K562 (cell line): ENCODE data around the gene SEZ6L. TPM values are rescaled to one million over a fixed set of nuclear protein-coding genes. Genes with fewer than 3 reads are reported as not detected.

Source experiments
- ATAC-seq: fragments of 200-7000 bp; cut with Tn5 transposase; 3 replicates; pipeline ENCODE4 v1.9.1; 2020; ENCODE audit warnings: moderate library complexity
- BruUV-seq: library from RNA; stranded (reverse); fragments of 400-500 nt; replicated peaks from 2 replicates; lab custom pipeline; 2021; lab: Mats Ljungman, UMichigan
- CTCF ChIA-PET: fragments of 300-600 bp; formaldehyde crosslinking; extraction: SDS; loops from one replicate; lab custom pipeline; 2021; ENCODE audit warnings: low intra/inter-chr PET ratio; lab: Yijun Ruan, JAX
- POLR2A ChIA-PET: fragments of 300-600, 350-650 bp; sonication (Branson Sonifier 250); formaldehyde crosslinking; extraction: SDS; loops from one replicate; lab custom pipeline; 2021; ENCODE audit warnings: antibody characterized with exemption, inconsistent platforms; lab: Yijun Ruan, JAX
- DNase-seq, 4 experiments: peaks; one replicate each; pipeline versions ENCODE4 v3.0.0 to v3.0.0-alpha.2; 2011 to 2018; ENCODE audit warnings: low spot score in 3 of 4, mixed read lengths in 3 of 4; ENCODE audit errors: extremely low read depth in 1 of 4
- FAIRE-seq: peaks from 2 replicates; lab custom pipeline; 2011; peaks lifted over from hg19 to GRCh38; lab: Jason Lieb, UNC
- H2AFZ ChIP-seq: 2 replicates; pipeline ENCODE4 v1.6.0; 2011; ENCODE audit warnings: low read depth, low read length, control low read depth, inconsistent platforms
- H3K27ac ChIP-seq: fragments of 200-600 bp; 3 replicates; pipeline ENCODE4 v1.8.0; 2011; ENCODE audit warnings: low read depth, mild to moderate bottlenecking, control low read depth, inconsistent platforms, low read length, moderate library complexity, mixed read lengths; ENCODE audit errors: extremely low read depth
- H3K27me3 ChIP-seq, 2 experiments: fragments of 300-600 bp in 1 of 2; 2 replicates in 1 of 2; 3 replicates in 1 of 2; pipeline versions ENCODE4 v1.6.0 to v1.8.0; 2011; ENCODE audit warnings: inconsistent platforms in 2 of 2, low read length in 2 of 2, mild to moderate bottlenecking in 1 of 2, mixed read lengths in 1 of 2, moderate library complexity in 1 of 2; ENCODE audit not compliant: control insufficient read depth in 2 of 2, insufficient read depth in 2 of 2
- H3K36me3 ChIP-seq: fragments of 300-600 bp; 3 replicates; pipeline ENCODE4 v1.8.0; 2011; ENCODE audit warnings: mild to moderate bottlenecking, low read length, inconsistent platforms; ENCODE audit not compliant: control insufficient read depth, insufficient read depth
- H3K4me1 ChIP-seq, 2 experiments: fragments of 200-600 bp in 1 of 2; replicated peaks in 1 of 2; 2 replicates in 1 of 2; 3 replicates in 1 of 2; pipeline versions ENCODE4 v1.5.1 to v1.8.0; 2011; ENCODE audit warnings: inconsistent platforms in 2 of 2, low read length in 2 of 2, mild to moderate bottlenecking in 1 of 2, mixed read lengths in 1 of 2, moderate library complexity in 1 of 2; ENCODE audit not compliant: control insufficient read depth in 2 of 2, insufficient read depth in 2 of 2
- H3K4me2 ChIP-seq: 2 replicates; pipeline ENCODE4 v1.6.1; 2011; ENCODE audit warnings: low read length, control low read depth, inconsistent platforms, mixed read lengths; ENCODE audit not compliant: insufficient read depth
- H3K4me3 ChIP-seq: fragments of 200-600 bp; sonication (generic), shearing (Covaris generic); 2 replicates; pipeline ENCODE4 v1.5.1; 2016; ENCODE audit warnings: control low read depth, inconsistent platforms
- H3K79me2 ChIP-seq: fragments of 200-600 bp; 3 replicates; pipeline ENCODE4 v1.8.0; 2011; ENCODE audit warnings: low read length, inconsistent platforms; ENCODE audit not compliant: control insufficient read depth, insufficient read depth
- H3K9ac ChIP-seq, 2 experiments: 2 replicates each; pipeline versions ENCODE4 v1.6.0 to v1.6.1; 2011; ENCODE audit warnings: low read depth in 2 of 2, low read length in 2 of 2, control low read depth in 1 of 2, inconsistent platforms in 1 of 2, mild to moderate bottlenecking in 1 of 2, mixed read lengths in 1 of 2; ENCODE audit not compliant: insufficient read depth in 1 of 2
- H3K9me1 ChIP-seq: one replicate; pipeline ENCODE4 v1.6.0; 2011; ENCODE audit warnings: inconsistent platforms, mild to moderate bottlenecking, low read length, moderate library complexity; ENCODE audit not compliant: control insufficient read depth, insufficient read depth
- H3K9me3 ChIP-seq: replicated peaks from 2 replicates; pipeline ENCODE4 v1.5.1; 2011; ENCODE audit warnings: low read depth, low read length, inconsistent platforms; ENCODE audit not compliant: control insufficient read depth, insufficient read depth
- H4K20me1 ChIP-seq: replicated peaks from 2 replicates; pipeline ENCODE4 v1.6.1; 2011; ENCODE audit warnings: low read length, inconsistent platforms, mixed read lengths; ENCODE audit not compliant: control insufficient read depth, insufficient read depth
- ARHGAP35 ChIP-seq: fragments of 450-650 bp; IDR thresholded peaks from 2 replicates; pipeline ENCODE4 v1.6.1; 2018; ENCODE audit not compliant: partially characterized antibody
- EZH2 ChIP-seq: IDR thresholded peaks from 2 replicates; pipeline ENCODE4 v1.6.1; 2012; ENCODE audit warnings: low read depth, mild to moderate bottlenecking, inconsistent platforms, low read length, borderline replicate concordance
- GATA2 ChIP-seq: sonication (generic); formaldehyde crosslinking; IDR thresholded peaks from 2 replicates; pipeline ENCODE4 v1.4.0; 2020; ENCODE audit warnings: mild to moderate bottlenecking, missing genetic modification reagents
- PML ChIP-seq: IDR thresholded peaks from 2 replicates; pipeline ENCODE4 v1.6.1; 2012; ENCODE audit warnings: low read length, inconsistent platforms
- RB1 ChIP-seq: fragments of 450-650 bp; IDR thresholded peaks from 2 replicates; pipeline ENCODE4 v1.6.1; 2017; ENCODE audit warnings: low read depth, mild to moderate bottlenecking
- ZNF431 ChIP-seq: sonication (generic); formaldehyde crosslinking; IDR thresholded peaks from 2 replicates; pipeline ENCODE4 v1.8.0; 2022; ENCODE audit warnings: mild to moderate bottlenecking, missing genetic modification reagents
- WGBS: fragments of 100-300 bp; shearing (Covaris generic); methylation state at CpG from one replicate; pipeline ENCODE4 v1.1.6; 2016; ENCODE audit warnings: low coverage, mixed read lengths; ENCODE audit not compliant: insufficient coverage; ENCODE audit errors: missing lambda C conversion rate; 5-methylcytosine and 5-hydroxymethylcytosine counted together
- in situ Hi-C: fragments of 300-500 bp; cut with MboI; formaldehyde crosslinking; loops from 4 replicates; pipeline ENCODE4 v1.15.0; 2018; ENCODE audit warnings: inconsistent platforms, mixed read lengths
- intact Hi-C: fragments of 100-400 bp; cut with micrococcal nuclease; formaldehyde crosslinking; loops from 2 replicates; pipeline ENCODE4 v1.14.2; 2022
- polyA plus RNA-seq, 8 experiments: library from polyadenylated mRNA; depleted of rRNA in 4 of 8; stranded (reverse) in 5 of 8; unstranded in 3 of 8; fragments of >200 nt; fragmentation: Nextera tagmentation in 2 of 8; fragmentation: Illumina TruSeq in 1 of 8; extraction: Ambion mirVana in 2 of 8; extraction: Trizol in 1 of 8; gene quantifications; 2 replicates each; pipeline versions ENCODE4 v1.2.1 to v1.2.3, GENCODE V29; 2011 to 2014; ENCODE audit warnings: inconsistent platforms in 1 of 8, missing spikeins in 1 of 8
- total RNA-seq, 7 experiments: library from RNA; depleted of rRNA in 6 of 7; stranded (reverse); fragments of >200 nt in 6 of 7; fragmentation: Illumina TruSeq in 2 of 7; extraction: Trizol in 2 of 7; gene quantifications; 2 replicates each; pipeline versions ENCODE4 v1.2.1 to v1.2.3, GENCODE V29; 2011 to 2021; ENCODE audit warnings: low replicate concordance in 1 of 7
- TF ChIP-seq, protein P1 (sequence below): fragments of 250-450 bp; sonication (Bioruptor Pico); IDR thresholded peaks from 2 replicates; pipeline ENCODE4 v1.5.1; 2021; ENCODE audit warnings: mild to moderate bottlenecking

The SEZ6L gene
- total and polyA plus RNA-seq, 9 of the 15 experiments (the other 6 are each of a cell fraction or from before 2014, with no cell fraction given), result not detected

DNA sequence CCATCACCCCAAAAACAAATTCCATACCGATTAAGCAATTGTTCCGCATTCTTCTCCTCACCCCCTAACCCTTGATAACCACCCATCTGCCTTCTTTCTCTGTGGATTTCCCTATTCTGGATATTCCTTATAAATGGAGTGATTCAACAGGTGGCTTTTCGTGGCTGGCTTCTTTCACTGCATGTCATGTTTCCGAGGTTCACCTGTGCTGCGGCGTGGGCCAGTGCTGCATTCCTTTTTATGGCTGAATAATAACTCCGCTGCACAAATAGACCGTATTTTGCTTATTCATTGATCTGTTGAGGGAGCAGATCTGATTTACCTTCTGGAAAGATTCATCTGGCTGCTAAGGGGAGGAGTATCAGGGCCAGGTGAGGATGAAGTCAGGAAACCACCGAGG lies 165.0 kb downstream of the SEZ6L start:
- H3K4me2 ChIP-seq, result no peak overlapping the region
- no TSS peak for BruUV-seq
- no peaks in the 10 kb centered on the region for H3K9me3 ChIP-seq
- in situ Hi-C loops, result loop anchor here (10.0 to 25.0 kb wide), 2 partner anchors 879 to 1122 kb away; partner anchors contain the start of gene CRYBB2
- DNase-seq (no peak), FAIRE-seq (no peak), ATAC-seq (no peak)
- no peaks in the 10 kb centered on the region for H3K36me3 ChIP-seq
- H3K4me1 ChIP-seq, result no peaks in the 10 kb centered on the region
- POLR2A ChIA-PET, result no interaction called here
- TF ChIP-seq GATA2 (no peak), PML (no peak), ARHGAP35 (no peak), EZH2 (no peak), RB1 (no peak), ZNF431 (no peak)
- TF ChIP-seq, protein P1, sequence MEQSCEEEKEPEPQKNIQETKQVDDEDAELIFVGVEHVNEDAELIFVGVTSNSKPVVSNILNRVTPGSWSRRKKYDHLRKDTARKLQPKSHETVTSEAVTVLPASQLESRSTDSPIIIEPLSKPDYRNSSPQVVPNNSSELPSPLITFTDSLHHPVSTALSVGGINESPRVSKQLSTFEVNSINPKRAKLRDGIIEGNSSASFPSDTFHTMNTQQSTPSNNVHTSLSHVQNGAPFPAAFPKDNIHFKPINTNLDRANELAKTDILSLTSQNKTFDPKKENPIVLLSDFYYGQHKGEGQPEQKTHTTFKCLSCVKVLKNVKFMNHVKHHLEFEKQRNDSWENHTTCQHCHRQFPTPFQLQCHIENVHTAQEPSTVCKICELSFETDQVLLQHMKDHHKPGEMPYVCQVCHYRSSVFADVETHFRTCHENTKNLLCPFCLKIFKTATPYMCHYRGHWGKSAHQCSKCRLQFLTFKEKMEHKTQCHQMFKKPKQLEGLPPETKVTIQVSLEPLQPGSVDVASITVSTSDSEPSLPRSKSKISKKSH (CRISPR knock-in tag), result no peak
- H3K9ac ChIP-seq, result no peak overlapping the region
- intact Hi-C loops, result loop anchor here (10.0 kb wide), 2 partner anchors 159 to 249 kb away; no protein-coding TSS in a partner anchor
- no peaks in the 10 kb centered on the region for H3K79me2 ChIP-seq
- H3K27ac ChIP-seq, result no peak overlapping the region
- H3K9me1 ChIP-seq, result no peaks in the 10 kb centered on the region
- H4K20me1 ChIP-seq, result no peaks in the 10 kb centered on the region
- H3K4me3 ChIP-seq, result no peak overlapping the region
- 0% methylated on average over 9 of the region's 9 CpGs for WGBS
- H3K27me3 ChIP-seq, result peaks cover 0 to 9% of the 10 kb centered on the region in 2 experiments; a peak in 1 of 5 replicates
- CTCF ChIA-PET, result no interaction called here
- H2AFZ ChIP-seq, result no peak overlapping the region
